Activated CD8-positive, alpha-beta memory T cell treated with anti-CD3 and anti-CD28 coated beads, Interleukin-2, amount 50 U/mL, for 24 hours (primary cell): ENCODE results near the gene GABRB1.
A peak's percentile ranks its signal among the peaks of the same experiment; 100 is the strongest.

Source experiments
- DNase-seq: peaks from one replicate; pipeline ENCODE4 v3.0.0-alpha.2; 2020; ENCODE audit errors: extremely low read depth

Gene GABRB1

DNA sequence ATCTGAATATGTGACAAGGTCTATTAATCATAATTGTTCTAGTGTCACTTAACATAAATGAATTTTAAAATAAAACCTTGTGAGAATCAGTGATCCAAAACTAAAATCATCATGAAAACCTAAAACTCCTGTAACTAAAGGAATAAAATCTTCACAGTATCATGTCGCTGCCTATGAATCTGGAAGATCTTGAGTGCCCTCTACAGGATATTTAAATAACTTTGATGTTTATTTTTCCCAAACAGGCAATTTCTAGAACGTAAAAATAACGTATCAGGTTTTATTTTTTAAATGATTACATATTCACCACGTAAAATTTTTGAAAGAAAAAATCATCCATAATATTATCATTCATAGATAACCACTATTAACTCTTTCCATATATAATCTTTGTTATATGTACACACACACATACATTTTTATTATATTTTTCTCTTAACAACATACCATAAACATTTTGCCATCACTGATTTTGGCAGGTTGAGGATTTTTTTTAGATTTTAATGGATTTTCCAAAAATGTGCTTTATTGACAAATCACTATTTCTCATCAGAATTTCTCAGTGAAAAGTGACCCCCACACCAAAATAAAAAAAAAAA is 352.6 kb downstream of the GABRB1 start:
- DNase-seq: no peak

DNA sequence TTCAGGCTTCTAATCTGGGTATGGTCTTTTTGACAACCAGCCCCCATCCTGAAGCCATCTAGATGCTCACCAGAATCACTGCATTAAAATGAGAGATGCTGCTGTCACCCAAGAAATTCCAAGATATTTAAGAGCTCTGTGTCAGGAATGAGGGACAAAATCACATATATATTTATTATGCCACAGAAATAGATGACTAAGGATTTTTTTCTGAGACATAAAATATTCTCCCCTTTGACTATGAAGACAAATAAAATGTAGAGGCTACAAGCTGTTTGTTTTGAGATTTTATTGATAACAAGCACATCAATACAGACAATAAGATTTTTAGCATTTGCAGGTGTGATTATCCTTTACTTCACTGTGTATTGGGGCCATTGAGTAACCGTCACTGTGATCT is 354.8 kb downstream of the GABRB1 start:
- DNase-seq: no peak

DNA sequence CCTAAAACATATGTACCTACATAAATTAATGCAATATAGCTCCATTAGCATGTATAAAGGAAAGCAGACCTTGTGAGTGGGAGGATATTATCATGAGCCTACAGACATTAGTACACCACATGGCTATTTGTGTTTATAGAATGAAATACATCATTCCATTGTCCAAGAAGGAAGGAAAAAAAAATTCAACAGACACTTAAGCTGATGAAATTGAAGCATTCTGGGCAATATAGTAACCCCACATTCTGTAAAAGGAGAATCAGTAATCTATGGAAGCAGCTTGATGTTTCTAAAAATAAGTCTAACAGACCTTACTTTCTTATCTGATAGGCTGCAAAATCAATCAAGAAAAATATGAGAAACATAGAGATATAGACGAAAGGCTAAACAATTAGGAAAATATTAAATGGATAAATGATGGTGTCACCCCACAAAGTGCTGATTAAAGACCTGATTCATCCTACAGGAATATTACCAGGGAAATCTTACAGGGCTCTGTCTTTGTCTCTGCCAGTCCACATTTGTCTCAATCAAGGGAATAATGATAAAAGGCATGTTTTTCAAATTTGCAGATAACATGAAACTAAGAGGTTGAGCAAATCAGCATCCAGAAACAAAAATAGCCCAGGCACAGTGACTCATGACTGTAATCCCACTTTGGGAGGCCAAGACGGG is 355.3 kb downstream of the GABRB1 start:
- no peak for DNase-seq

DNA sequence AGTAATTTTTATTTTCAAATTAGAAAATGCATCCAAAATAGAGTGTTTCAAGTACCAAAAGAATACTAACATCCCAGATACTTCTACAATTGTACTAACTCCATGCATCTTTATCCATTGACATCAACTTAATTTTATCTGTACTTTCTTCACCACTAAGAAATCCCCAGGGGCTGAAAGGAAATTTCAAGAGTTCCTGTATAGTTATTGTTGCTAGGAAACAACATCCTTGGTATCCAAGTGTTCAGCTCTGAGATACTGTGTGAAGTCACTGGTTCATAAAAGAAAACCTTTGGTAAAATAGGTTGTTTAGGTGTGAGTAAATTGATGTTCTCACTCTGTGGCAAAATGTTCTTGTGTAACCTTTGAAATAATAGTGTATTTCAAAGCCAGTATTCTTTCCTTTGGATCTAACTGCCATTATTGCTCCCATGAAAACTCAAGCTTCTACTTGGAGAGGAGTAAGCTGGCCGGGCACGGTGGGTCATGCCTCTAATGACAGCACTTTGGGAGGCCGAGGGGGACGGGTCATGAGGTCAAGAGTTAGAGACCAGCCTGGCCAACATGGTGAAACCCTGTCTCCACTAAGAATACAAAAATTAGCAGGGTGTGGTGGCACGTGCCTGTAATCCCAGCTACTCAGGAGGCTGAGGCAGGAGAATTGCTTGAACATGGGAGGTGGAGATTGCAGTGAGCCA is 359.2 kb downstream of the GABRB1 start:
- no peak for DNase-seq

DNA sequence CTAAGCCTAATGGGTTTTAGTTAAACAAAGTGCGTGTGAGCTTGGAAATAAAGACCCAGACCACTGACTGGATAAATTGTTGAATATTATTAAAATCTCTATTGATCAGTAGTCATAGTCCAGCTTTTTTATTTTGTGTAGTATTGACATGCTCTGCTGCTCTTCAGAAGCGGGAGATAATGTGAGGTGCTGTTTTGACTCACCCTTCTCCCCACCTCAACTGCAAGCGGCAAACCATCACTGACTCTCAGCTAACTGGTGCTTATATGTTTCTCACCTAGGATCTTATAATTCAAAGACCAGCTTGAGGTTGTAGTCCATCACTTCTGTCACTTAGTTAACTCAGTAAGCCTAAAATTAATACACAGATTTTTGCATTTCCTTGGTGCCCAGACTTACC is 359.9 kb downstream of the GABRB1 start:
- DNase-seq: no peak

DNA sequence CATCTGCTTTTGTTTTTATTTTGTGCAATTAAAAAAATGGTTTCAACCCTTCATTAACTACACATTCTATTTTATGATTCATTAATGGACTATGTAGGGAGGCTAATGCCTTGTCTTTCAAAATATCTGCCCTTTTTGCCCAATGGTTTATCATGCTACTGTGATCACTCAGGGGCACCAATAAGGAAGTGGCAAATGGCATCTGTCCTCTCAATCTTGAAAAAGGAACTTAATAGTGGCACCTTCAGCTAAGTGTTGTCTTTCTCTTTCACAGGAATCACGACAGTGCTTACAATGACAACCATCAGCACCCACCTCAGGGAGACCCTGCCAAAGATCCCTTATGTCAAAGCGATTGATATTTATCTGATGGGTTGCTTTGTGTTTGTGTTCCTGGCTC is 375.0 kb downstream of the GABRB1 start:
- no peak for DNase-seq

DNA sequence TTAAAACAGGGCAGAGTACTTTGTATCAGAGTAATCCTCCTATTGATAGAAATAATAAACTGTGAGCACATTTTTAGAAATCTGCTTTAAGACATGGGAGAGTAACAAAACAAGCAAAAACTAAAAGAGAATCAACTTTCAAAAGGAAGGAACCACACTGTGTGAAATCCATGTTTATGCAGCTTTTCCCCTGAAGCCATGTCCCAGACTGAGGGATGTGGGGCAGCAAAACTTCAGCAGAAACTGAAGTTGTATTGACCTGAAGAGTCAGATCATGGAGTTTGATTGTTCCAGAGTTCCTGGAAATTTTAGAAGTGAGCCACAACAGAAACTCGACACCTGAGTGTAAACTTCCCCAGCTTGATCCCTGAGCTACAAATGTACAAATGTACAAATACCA is 378.9 kb downstream of the GABRB1 start:
- DNase-seq: no peak

GRCh38 chr4:47413521-47413920 is 382.2 kb downstream of the GABRB1 start:
- no peak for DNase-seq

GRCh38 chr4:47415719-47416118 is 384.4 kb downstream of the GABRB1 start:
- no peak for DNase-seq

GRCh38 chr4:47418147-47418546 is 386.8 kb downstream of the GABRB1 start:
- no peak for DNase-seq

DNA sequence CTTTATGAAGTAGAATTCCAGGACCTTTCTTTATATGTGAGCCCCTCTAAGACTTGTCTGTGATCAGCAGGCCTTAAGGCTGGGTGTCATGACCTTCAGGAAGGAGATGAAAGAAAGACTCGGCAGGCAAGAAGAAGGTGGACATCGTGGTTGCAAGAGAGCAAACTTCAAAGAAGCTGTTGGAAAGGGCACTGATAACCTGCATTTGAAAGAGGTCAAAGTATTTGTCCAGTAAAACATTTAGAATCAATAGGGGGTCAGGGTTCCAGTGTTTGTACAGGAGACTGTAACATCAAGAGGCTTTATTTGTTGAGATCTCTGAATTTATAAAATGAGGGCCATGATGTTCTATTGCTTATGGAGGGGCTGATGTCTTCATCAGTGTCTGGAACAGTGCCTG is 387.9 kb downstream of the GABRB1 start:
- no peak for DNase-seq

DNA sequence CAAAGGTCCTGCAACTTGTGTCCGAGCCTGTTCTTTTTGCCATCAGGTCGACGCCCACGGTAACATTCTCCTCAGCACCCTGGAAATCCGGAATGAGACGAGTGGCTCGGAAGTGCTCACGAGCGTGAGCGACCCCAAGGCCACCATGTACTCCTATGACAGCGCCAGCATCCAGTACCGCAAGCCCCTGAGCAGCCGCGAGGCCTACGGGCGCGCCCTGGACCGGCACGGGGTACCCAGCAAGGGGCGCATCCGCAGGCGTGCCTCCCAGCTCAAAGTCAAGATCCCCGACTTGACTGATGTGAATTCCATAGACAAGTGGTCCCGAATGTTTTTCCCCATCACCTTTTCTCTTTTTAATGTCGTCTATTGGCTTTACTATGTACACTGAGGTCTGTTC is 394.3 kb downstream of the GABRB1 start:
- DNase-seq: no peak

DNA sequence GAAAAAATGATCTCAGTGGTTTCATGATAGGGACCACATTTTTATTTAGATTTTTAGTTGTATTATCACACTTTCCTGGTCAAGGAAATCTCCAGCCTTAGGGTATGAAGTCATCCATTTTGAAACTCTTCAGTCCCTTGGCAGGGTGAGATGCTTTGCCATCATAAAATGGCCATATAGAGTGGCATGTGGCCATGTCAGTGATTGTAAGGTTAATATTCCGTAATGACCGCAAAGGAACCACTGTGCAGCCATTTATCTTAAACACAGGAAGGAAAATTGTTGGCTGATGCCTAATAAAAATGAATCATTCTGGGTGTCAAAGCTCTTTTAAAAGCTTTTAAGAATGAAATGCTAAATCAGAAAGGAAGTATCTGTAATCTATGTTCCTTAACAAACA is 396.6 kb downstream of the GABRB1 start:
- no peak for DNase-seq

DNA sequence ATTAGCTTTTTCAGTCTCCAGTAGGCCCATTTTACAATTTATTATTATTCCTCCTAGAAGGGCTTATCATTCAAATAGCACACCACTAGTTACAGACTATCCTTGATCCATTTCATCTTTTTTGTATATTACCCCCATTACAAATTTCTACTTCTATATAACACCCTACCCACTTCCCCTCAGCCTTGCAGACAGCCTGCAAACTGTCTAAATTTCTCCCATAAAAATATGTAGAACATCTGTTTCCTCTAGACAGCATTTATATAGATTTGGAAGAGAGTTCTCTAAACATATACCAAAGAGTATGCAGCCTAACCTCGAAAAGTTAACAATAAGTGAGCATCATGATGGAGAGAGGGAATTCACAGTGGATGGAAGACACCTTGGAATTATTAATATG is 401.4 kb downstream of the GABRB1 start:
- DNase-seq: no peak

- DNase-seq: no peak
These were observed 403.6 kb downstream of the GABRB1 start for GRCh38 chr4:47434931-47435330.

- DNase-seq: no peak
These were observed 411.6 kb downstream of the GABRB1 start for GRCh38 chr4:47442980-47443379.

GRCh38 chr4:47444031-47444430 is 412.7 kb downstream of the GABRB1 start:
- DNase-seq: no peak

DNA sequence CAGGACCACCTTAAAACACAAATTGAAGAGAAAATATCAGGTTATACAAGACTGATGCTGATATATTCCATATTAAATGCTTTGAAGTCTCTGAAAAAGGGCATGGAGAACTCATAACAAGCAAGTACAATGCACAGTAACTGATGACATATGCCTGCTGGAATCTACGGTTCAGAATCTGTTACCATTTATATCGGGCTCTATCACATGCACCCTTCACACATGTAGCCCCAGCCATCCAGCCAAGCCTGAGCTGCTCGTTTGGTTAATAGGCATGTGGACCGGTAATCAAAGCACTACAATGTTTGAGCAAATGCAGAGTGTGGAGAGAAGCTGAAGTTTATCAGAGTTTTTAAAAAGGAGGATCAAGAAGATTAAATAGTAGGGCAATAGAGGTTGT is 420.3 kb downstream of the GABRB1 start:
- DNase-seq: no peak

DNA sequence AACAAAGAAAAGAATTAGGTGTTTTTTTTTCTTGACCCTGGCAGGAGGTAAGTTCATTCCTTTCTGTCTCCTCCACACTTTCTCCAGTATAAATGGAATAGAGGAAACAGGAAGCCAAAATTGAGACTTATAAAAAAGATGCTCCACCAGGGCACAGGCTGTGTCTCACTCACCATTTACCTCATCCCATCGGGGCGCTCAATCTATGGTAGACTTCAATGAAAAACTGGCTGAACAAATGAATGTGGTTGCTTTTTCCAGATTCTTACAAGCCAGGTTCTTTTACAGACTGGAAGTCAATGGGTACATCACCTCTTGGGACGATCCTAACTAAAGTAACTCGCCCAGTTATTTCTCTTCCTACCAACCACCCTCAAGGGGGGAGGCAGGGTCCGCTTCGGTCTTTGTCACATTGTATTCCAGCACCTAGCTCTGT is 431.4 kb downstream of the GABRB1 start:
- DNase-seq: no peak

DNA sequence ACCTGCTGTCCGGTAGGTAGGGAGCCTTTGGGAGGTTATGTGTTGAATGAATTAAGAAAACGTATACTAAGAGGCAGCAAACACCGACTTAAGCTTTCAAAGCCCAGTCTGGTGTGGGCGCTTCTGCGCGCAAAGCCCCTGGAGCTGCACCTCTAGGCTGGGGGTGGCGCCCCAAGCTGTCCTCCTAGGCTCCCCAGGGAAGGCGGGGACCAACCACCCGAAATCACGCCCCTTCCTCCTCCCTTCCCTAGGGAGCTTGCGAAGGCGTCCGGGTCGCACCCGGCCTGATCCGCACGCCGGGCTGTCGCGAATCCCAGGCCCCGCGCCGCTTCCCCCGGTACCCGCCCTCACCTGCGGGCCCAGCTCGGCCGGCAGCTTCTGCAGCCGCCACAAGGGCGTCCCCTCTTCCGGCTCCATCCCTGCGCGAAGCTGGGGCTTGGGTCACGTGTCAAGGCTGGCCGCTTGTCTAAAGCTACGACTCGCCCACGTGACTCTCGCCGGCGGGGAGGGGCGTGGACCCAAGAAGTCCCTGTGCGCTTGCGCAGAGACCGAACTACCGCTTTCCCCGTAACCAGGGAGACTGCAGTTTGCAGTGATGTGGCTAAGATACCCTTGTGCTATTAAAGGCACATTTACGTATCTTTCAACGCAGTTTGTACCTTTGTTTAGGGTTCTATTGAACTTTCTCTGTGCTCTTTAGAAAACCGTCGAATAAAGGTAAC is 432.0 kb downstream of the GABRB1 start, which contains the start of gene COMMD8:
Gene COMMD8 (minus strand): TSS at position 468 of the 722 bp plus-strand sequence. CDS start 51 bp downstream, at position 417.
- DNase-seq: peak; percentile 96

DNA sequence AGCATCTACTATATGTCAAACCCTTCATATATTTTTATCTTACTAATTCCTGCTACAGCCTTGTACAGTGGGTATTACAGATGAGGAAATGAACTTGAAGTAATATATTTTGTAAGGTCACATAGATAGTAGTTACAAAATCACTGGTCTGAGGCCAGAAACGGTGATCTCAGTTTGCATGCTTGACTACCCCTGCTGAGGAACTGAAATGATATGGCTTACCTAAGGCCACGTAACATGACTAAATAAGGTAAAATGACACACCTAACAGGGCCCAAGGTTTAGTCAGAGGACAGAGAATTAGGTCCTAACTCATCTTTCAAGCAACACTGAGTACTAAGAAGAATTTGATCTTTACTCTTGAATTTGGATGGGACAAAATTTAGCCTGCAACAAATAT is 433.6 kb downstream of the GABRB1 start:
- DNase-seq: no peak

- no peak for DNase-seq
These were observed 434.9 kb downstream of the GABRB1 start for GRCh38 chr4:47466056-47466785.
